ENCODE results near the gene P2RX6. TPM values are rescaled to one million over a fixed set of nuclear protein-coding genes. Genes with fewer than 3 reads are reported as not detected.
"Not testable (repeated sequence)": the region's sequence is repeated elsewhere in the genome, so short reads cannot be mapped to it uniquely, and the experiment has no call there.

P2RX6 gene
- total RNA-seq, 1 donor from 2014 or later: 0.41 TPM

DNA sequence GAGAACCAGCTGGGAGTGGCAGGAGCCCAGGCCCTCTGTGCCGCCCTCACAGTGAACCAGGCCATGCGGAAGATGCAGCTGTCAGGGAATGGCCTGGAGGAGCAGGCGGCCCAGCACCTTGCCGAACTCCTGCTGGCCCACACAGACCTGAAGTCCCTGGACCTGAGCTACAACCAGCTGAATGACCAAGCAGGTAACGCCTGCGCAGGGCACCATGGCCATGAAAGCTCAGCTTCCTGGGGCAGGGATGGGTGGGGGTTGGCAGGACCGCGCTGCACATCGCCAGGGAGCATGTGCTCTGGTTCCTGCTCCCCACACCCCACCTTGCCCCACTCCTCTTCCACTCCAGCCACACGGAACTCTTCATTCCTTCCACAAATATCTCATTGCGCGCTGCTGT, 34.0 kb downstream of the P2RX6 start:
- not testable (repeated sequence) for FAIRE-seq

GRCh38 chr22:21051145-21051830, 36.3 kb downstream of the P2RX6 start:
- no peak for FAIRE-seq
- no peak for DNase-seq (ENCODE audit: low spot score in 2 of 2)

More for the DNA sequence above, 34.0 kb downstream of the P2RX6 start:
- DNase-seq (ENCODE audit: low spot score in 2 of 2): not testable (repeated sequence)

GRCh38 chr22:21051831-21052400, 37.0 kb downstream of the P2RX6 start:
- DNase-seq (ENCODE audit: low spot score in 2 of 2) (no peak), FAIRE-seq (no peak)

DNA sequence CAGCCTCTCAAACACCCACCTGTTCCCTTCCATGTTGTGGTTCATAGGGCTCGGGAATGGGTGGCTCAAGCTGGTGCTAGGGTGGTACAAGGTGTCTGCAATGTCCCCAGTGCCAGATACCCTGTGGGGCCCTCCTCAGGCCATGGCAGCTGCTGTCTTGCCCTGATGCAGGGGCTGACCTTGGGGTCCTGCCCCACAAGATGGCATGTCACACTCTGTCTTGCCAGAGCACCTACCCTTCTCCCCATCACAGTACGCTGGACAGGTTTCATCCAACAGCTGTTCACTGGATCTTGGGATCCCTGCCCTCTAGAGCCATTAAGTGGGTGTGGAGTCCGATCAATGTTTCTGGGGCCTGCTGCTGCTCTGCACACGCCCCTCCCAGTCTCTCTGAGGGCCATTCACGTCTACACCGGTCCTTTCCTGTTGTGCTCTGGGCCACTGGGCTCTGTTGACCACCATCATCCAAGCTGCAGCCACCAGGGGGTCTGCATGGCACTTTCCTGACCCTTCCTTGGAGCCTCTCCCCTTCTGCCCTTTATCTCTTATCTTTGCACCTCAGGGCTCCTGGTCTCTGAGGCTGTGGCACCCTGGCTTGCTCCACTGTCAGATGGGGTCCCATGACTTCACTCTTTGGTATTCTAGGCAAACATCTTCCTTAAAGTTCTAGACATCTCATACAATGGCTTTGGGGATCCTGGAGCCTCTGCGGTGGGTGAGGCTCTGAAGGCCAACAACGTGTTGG, 37.9 kb downstream of the P2RX6 start:
- no peak for DNase-seq (ENCODE audit: low spot score in 2 of 2)
- FAIRE-seq: no peak

GRCh38 chr22:21054046-21054713, 39.2 kb downstream of the P2RX6 start:
- no peak for FAIRE-seq
- no peak for DNase-seq (ENCODE audit: low spot score in 2 of 2)

DNA sequence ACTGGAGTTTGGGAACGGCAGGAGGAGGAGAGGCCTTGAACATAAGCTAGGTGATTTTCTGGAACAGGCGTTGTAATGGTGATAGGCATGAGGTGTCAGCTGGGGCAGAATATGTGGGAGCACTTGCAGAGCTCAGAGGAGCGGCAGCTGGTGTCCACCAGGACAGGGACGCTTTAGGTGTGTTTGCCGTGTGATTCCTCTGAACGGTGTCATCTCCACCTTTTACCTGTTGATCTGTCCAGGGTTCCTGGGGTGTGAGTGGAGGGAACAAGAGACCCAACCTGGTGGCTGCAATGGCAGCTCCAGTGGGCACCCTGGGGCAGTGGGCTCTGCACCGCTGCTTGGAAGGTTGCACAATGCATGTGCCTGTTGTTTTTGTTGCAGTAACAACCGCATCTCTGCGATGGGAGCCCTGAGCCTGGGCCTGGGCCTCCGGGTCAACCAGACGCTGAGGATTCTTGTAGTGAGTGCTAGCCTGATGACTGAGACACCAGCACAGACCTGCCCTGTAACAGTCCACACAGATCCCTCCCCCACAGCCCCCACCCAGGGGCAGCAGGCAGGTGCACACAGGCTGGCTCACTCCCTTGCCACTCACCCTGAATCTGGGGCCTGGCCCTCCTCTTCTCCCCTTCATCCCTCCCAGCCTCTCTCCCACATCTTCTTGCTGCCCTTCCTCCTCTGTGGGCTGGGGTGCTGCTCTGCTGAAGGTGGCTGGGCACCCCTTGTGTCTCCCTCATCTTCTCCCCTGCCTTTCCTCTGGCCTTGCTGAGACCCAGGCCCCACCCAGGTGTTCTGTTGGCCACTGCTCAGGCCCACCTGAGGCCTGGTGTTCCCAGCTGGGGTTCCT, 40.0 kb downstream of the P2RX6 start:
- DNase-seq (ENCODE audit: low spot score in 2 of 2) (no peak), FAIRE-seq (no peak)

GRCh38 chr22:21055564-21055834, 40.5 kb downstream of the P2RX6 start:
- FAIRE-seq (no peak), DNase-seq (ENCODE audit: low spot score in 2 of 2) (no peak)

DNA sequence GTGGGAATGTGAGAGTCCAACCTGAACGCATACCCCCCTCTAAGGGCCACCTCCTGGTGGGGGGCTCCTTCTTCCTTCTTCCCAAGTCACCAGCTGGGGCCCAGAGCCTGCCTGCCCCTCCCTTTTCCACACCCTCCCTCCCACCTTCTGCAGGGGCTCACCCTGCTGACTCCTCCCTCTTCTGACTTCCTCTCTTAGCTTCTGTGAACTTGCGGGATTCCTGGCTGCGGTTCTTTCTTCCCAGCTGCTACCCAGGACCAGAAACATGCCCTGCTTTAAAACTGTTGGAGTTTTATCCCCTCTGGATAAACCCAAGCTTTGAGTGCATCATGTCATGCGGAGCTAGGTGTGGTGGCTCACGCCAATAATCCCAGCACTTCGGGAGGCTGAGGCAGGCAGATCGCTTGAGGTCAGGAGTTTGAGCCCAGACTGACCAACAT, 40.9 kb downstream of the P2RX6 start:
- DNase-seq (ENCODE audit: low spot score in 2 of 2) (no peak), FAIRE-seq (no peak)

GRCh38 chr22:21060363-21060762, 45.4 kb downstream of the P2RX6 start:
- not testable (repeated sequence) for DNase-seq (ENCODE audit: low spot score in 2 of 2); FAIRE-seq

DNA sequence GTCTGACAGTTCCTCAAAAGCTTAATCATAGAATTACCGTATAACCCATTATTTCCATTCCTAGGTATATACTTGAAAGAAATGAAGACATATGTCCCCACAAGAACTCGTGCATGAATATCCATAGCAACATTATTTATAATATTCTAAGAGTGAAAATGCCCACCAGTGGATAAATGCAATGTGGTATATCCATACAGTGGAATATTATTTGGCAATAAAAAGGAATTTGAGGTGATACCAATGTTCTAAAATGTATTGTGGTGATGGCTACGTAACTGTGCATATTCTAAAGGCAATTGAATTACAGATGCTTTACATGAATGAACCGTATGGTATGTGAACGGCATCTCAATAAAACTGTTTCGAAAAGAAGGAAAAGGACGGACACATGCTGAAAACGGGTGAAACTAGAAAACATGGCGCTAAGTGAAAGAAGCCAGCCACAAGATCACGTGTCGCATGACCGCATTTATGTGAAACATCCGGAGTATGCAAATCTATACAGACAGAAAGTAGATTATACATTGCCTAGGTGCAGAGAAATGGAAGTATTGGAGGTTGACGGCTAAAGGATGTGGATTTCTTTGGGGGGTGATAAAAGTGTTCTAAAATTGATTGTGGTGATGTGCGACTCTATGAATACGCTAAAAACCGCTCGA, 46.8 kb downstream of the P2RX6 start:
- FAIRE-seq; DNase-seq (ENCODE audit: low spot score in 2 of 2): not testable (repeated sequence)

DNA sequence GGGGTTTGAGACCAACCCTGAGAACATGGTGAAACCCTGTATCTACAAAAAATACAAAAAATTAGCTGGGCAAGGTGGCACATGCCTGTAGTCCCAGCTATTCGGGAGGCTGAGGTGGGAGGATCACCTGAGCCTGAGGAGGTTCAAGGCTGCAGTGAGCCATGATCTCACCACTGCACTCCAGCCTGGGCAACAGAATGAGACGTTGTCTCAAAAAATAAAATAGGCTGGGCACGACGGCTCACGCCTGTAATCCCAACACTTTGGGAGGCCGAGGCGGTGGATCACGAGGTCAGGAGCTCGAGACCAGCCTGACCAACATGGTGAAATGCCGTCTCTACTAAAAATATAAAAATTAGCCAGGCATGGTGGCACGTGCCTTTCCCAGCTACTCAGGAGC, 49.5 kb downstream of the P2RX6 start:
- FAIRE-seq; DNase-seq (ENCODE audit: low spot score in 2 of 2): not testable (repeated sequence)

- no peak for DNase-seq (ENCODE audit: low spot score in 2 of 2)
- FAIRE-seq: no peak
Measured at GRCh38 chr22:21064917-21065864, 50.2 kb downstream of the P2RX6 start.

DNA sequence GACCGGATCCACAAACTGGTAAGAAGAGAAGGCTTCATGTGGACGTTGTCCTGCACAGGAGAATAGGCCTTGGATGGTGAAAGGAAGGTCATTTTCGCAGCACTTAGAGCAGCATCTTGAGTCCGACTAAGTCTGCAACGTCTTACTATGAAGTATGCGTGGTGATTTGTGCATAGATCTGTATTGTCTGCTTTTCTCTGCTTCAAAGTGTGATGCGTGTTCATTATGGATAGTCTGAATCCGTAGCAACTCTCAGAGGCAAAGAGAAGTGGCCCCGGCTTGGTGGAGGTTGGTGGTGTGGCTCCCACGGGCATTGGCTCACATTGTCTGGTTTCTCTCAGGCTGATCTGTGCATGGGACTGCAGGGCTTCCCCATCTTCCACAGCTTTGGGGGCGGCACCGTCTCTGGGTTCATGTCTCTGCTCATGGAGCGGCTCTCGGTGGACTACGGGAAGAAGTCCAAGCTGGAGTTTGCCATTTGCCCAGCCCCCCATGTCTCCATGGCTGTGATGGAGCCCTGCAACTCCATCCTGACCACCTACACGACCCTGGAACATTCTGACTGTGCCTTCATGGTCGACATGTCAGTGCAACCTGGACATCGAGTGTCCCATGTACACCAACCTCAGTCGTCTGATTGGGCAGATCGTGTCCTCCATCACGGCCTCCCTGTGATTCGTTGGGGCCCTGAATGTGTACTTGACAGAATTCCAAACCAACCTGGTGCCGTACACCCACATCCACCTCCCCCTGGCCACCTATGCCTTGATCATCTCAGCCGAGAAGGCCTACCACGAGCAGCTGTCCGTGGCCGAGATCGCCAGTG, 52.3 kb downstream of the P2RX6 start:
- no peak for FAIRE-seq
- DNase-seq (ENCODE audit: low spot score in 2 of 2): no peak

GRCh38 chr22:21067901-21068680, 53.1 kb downstream of the P2RX6 start:
- FAIRE-seq (no peak), DNase-seq (ENCODE audit: low spot score in 2 of 2) (no peak)

DNA sequence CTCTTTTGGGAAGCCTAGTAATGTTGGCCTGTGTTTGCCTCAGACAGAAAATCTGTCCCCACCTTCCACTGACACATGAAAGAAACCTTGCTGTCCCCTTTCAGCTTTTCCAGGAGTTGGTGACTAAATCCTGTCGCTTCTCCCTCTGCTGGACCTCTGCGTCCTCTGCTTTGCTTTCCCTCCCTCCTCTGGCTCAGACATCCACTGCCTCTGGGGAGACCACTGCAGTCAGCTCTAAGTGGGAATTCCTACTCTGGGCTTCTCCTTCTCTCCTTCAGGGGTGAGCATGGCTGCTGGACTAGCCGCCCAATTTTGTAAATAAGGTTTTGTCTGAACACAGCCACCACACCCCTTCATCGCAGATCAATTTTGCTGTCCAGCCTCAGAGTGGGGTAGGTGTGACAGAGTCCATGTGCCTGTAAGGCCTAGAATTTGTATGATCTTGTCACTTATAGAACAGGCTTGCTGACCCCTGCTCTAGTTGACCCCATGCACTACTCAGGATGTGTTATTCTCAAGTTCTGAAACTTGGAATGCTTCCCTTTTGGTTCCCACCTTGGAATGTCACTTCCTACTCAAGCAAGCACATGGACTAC, 53.8 kb downstream of the P2RX6 start:
- DNase-seq (ENCODE audit: low spot score in 2 of 2) (no peak), FAIRE-seq (no peak)

DNA sequence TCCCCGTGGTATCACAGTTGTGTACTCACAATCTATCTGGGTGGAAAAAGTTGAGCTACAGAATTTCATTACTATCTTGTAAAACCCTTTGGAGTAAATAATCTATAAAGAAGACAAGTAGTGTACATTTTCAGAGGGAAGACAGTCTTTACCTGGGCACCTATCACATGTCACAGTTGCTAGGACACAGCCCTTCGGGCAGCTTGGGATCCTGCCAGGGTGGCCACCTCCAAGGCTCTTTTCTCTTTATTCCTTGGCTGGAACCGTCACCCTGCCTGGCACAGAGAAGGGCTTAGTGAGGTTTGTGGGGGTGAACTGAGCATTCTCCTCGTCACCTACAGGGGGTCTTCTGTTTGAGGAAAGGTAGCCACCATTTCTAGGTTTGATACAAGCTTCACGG, 54.4 kb downstream of the P2RX6 start:
- no peak for DNase-seq (ENCODE audit: low spot score in 2 of 2)
- FAIRE-seq: no peak

Measured in frontal cortex (tissue), 4 donors.